ENCODE measurements around the gene DCC. TPM values are rescaled to one million over a fixed set of nuclear protein-coding genes. Genes with fewer than 3 reads are reported as not detected.

The DCC gene
- total and polyA plus RNA-seq, 3 donors from 2014 or later = 7.9 to 42.1 (median 24.5) TPM

GRCh38 chr18:52845036-52845435, 505.0 kb downstream of the DCC start:
- WGBS, 2 donors = 89 to 92% methylated on average over 2 of the region's 2 CpGs
- H3K27me3 ChIP-seq = no peaks in the 10 kb centered on the region
- no peak overlapping the region for H3K4me3 ChIP-seq
- DNase-seq = no peak
- H3K36me3 ChIP-seq (ENCODE audit: low read depth, missing control alignments) = no peaks in the 10 kb centered on the region
- H3K4me1 ChIP-seq = peaks cover 4% of the 10 kb centered on the region
- TF ChIP-seq POLR2A (IDR thresholded peaks at IDR 0.05) = no peak
- TF ChIP-seq, protein P1, sequence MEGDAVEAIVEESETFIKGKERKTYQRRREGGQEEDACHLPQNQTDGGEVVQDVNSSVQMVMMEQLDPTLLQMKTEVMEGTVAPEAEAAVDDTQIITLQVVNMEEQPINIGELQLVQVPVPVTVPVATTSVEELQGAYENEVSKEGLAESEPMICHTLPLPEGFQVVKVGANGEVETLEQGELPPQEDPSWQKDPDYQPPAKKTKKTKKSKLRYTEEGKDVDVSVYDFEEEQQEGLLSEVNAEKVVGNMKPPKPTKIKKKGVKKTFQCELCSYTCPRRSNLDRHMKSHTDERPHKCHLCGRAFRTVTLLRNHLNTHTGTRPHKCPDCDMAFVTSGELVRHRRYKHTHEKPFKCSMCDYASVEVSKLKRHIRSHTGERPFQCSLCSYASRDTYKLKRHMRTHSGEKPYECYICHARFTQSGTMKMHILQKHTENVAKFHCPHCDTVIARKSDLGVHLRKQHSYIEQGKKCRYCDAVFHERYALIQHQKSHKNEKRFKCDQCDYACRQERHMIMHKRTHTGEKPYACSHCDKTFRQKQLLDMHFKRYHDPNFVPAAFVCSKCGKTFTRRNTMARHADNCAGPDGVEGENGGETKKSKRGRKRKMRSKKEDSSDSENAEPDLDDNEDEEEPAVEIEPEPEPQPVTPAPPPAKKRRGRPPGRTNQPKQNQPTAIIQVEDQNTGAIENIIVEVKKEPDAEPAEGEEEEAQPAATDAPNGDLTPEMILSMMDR (IDR thresholded peaks at IDR 0.05) = no peak
- intact Hi-C loops (cut with DNase I; ENCODE audit: low total_unique reads) = no loop called here
- H3K9me3 ChIP-seq = no peaks in the 10 kb centered on the region
- no peak overlapping the region for H3K27ac ChIP-seq

DNA sequence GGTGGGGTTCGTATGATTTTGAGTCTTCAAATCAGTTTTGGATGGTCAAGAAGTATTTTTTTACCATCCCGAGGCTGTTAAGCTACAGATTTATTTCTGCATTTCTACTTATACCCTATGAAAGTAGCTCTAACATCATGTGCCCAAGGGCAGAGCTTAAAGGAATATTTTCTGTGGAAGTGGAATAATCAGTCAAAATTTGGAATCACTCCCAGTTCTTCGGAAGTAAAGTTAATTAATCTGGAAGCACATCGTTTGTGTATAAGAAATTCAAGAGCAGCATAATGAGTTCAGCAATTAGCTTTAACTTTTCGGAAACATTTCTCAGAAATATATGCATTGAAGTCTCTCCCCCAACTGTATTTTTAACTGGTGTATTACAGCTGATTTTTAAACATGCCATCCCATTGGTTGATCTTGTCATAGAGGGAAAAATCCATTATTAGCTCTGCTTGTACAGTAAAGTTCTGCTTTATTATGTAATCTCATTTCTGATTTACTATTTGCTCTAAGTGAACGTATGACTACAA, 510.1 kb downstream of the DCC start:
- intact Hi-C loops (cut with DNase I; ENCODE audit: low total_unique reads) = no loop called here
- 43 to 49% methylated on average over 6 of the region's 6 CpGs for WGBS, 2 donors
- no peaks in the 10 kb centered on the region for H3K27me3 ChIP-seq
- H3K4me3 ChIP-seq = no peak overlapping the region
- H3K4me1 ChIP-seq = no peaks in the 10 kb centered on the region
- DNase-seq = no peak
- TF ChIP-seq, protein P1 (IDR thresholded peaks at IDR 0.05) = no peak
- TF ChIP-seq POLR2A (IDR thresholded peaks at IDR 0.05) = no peak
- no peaks in the 10 kb centered on the region for H3K36me3 ChIP-seq (ENCODE audit: low read depth, missing control alignments)
- no peak overlapping the region for H3K27ac ChIP-seq
- H3K9me3 ChIP-seq = no peaks in the 10 kb centered on the region

- Histone ChIP-seq H3K4me3 (no peak overlapping the region), H3K36me3 (ENCODE audit: low read depth, missing control alignments) (no peaks in the 10 kb centered on the region), H3K27me3 (no peaks in the 10 kb centered on the region), H3K27ac (no peak overlapping the region), H3K4me1 (no peaks in the 10 kb centered on the region), H3K9me3 (no peaks in the 10 kb centered on the region)
- TF ChIP-seq, protein P1 (IDR thresholded peaks at IDR 0.05) = no peak
- TF ChIP-seq POLR2A (IDR thresholded peaks at IDR 0.05) = no peak
- no peak for DNase-seq
- intact Hi-C loops (cut with DNase I; ENCODE audit: low total_unique reads) = no loop called here
- 82 to 90% methylated on average over 3 of the region's 3 CpGs for WGBS, 2 donors
Observed at GRCh38 chr18:52861558-52861957, 521.6 kb downstream of the DCC start.

- H3K27me3 ChIP-seq = no peaks in the 10 kb centered on the region
- no peak for DNase-seq
- no peaks in the 10 kb centered on the region for H3K36me3 ChIP-seq (ENCODE audit: low read depth, missing control alignments)
- no peaks in the 10 kb centered on the region for H3K9me3 ChIP-seq
- no peak overlapping the region for H3K27ac ChIP-seq
- H3K4me3 ChIP-seq = no peak overlapping the region
- no peaks in the 10 kb centered on the region for H3K4me1 ChIP-seq
- TF ChIP-seq, protein P1 (IDR thresholded peaks at IDR 0.05) = no peak
- no peak for TF ChIP-seq POLR2A (IDR thresholded peaks at IDR 0.05)
- intact Hi-C loops (cut with DNase I; ENCODE audit: low total_unique reads) = no loop called here
- 91 to 93% methylated on average over 3 to 9 of the region's 9 CpGs for WGBS, 2 donors
Observed at GRCh38 chr18:52869349-52869923, 529.4 kb downstream of the DCC start.

Data from testis (tissue), 3 donors.